K562 (cell line): ENCODE measurements around the gene FAM117A. TPM values are rescaled to one million over a fixed set of nuclear protein-coding genes. Genes with fewer than 3 reads are reported as not detected.

ENCODE experiments used
- ETV1 ChIP-seq: fragments of 450-650 bp; conservative IDR thresholded peaks from 2 replicates; pipeline ENCODE4 v1.6.1; 2016; ENCODE audit warnings: missing genetic modification characterization, control low read depth, low read depth, missing compliant biosample characterization
- FOXA3 ChIP-seq, 2 experiments: fragments of 450-650 bp in 1 of 2; sonication (generic) in 1 of 2; formaldehyde crosslinking; IDR thresholded peaks in 1 of 2; conservative IDR thresholded peaks in 1 of 2; 2 replicates each; pipeline versions ENCODE4 v1.4.0 to v1.8.0; 2020 to 2022; ENCODE audit warnings: mild to moderate bottlenecking in 2 of 2, missing genetic modification reagents in 1 of 2
- HDGF ChIP-seq: fragments of 450-650 bp; IDR thresholded peaks from 2 replicates; pipeline ENCODE4 v1.6.1; 2016
- HNRNPK ChIP-seq: fragments of 200-400 bp; formaldehyde crosslinking; IDR thresholded peaks from one replicate; pipeline ENCODE4 v1.6.1; 2018; ENCODE audit warnings: mild to moderate bottlenecking, low read depth, low read length; ENCODE audit not compliant: poor library complexity, severe bottlenecking
- HSF4 ChIP-seq: fragments of 250-450 bp; sonication (Bioruptor Pico); IDR thresholded peaks from 2 replicates; pipeline ENCODE4 v2.1.2; 2022; ENCODE audit warnings: mild to moderate bottlenecking, moderate library complexity, borderline replicate concordance
- MCM7 ChIP-seq, 2 experiments: fragments of 450-650 bp; IDR thresholded peaks; 2 replicates each; pipeline ENCODE4 v1.6.1; 2016 to 2018
- NCOA1 ChIP-seq: fragments of 450-650 bp; IDR thresholded peaks from 2 replicates; pipeline ENCODE4 v1.6.1; 2016; ENCODE audit warnings: low read depth
- NR2C2 ChIP-seq, 2 experiments: fragments of 200-800 bp in 1 of 2; sonication (Bioruptor generic) in 1 of 2; sonication (generic) in 1 of 2; formaldehyde crosslinking in 1 of 2; IDR thresholded peaks; 2 replicates each; pipeline versions ENCODE4 v1.6.1 to v1.8.0; 2016 to 2022; ENCODE audit warnings: mild to moderate bottlenecking in 1 of 2, missing compliant biosample characterization in 1 of 2, missing genetic modification characterization in 1 of 2, missing genetic modification reagents in 1 of 2
- PHB2 ChIP-seq: fragments of 450-650 bp; IDR thresholded peaks from 2 replicates; pipeline ENCODE4 v1.6.1; 2017; ENCODE audit warnings: low read depth
- RHOXF2B ChIP-seq: fragments of 250-450 bp; sonication (Bioruptor Pico); conservative IDR thresholded peaks from 2 replicates; pipeline ENCODE4 v1.5.1; 2021
- SMARCE1 ChIP-seq: fragments of 450-650 bp; IDR thresholded peaks from 2 replicates; pipeline ENCODE4 v1.7.1; 2016; ENCODE audit warnings: mild to moderate bottlenecking
- SOX6 ChIP-seq: fragments of 450-650 bp; IDR thresholded peaks from 2 replicates; pipeline ENCODE4 v1.6.1; 2014; ENCODE audit warnings: mild to moderate bottlenecking
- TCF3 ChIP-seq: sonication (generic); formaldehyde crosslinking; IDR thresholded peaks from 2 replicates; pipeline ENCODE4 v1.4.0; 2020; ENCODE audit warnings: mild to moderate bottlenecking, missing genetic modification reagents
- ZNF311 ChIP-seq: fragments of 250-450 bp; sonication (Bioruptor Pico); IDR thresholded peaks from 2 replicates; pipeline ENCODE4 v1.4.0; 2020; ENCODE audit warnings: mild to moderate bottlenecking, moderate library complexity
- ZNF589 ChIP-seq: fragments of 200-800 bp; sonication (Bioruptor generic); IDR thresholded peaks from 2 replicates; pipeline ENCODE4 v1.6.1; 2016; ENCODE audit warnings: low read depth, missing genetic modification characterization, missing compliant biosample characterization
- ZNF707 ChIP-seq: fragments of 250-450 bp; sonication (Bioruptor Pico); conservative IDR thresholded peaks from 2 replicates; pipeline ENCODE4 v1.8.0; 2022; ENCODE audit warnings: inconsistent platforms, mild to moderate bottlenecking, moderate library complexity
- polyA plus RNA-seq, 8 experiments: library from polyadenylated mRNA; depleted of rRNA in 4 of 8; stranded (reverse) in 5 of 8; unstranded in 3 of 8; fragments of >200 nt; fragmentation: Nextera tagmentation in 2 of 8; fragmentation: Illumina TruSeq in 1 of 8; extraction: Ambion mirVana in 2 of 8; extraction: Trizol in 1 of 8; gene quantifications; 2 replicates each; pipeline versions ENCODE4 v1.2.1 to v1.2.3, GENCODE V29; 2011 to 2014; ENCODE audit warnings: inconsistent platforms in 1 of 8, missing spikeins in 1 of 8
- total RNA-seq, 7 experiments: library from RNA; depleted of rRNA in 6 of 7; stranded (reverse); fragments of >200 nt in 6 of 7; fragmentation: Illumina TruSeq in 2 of 7; extraction: Trizol in 2 of 7; gene quantifications; 2 replicates each; pipeline versions ENCODE4 v1.2.1 to v1.2.3, GENCODE V29; 2011 to 2021; ENCODE audit warnings: low replicate concordance in 1 of 7
- TF ChIP-seq, protein P1 (sequence below): fragments of 250-450 bp; sonication (Bioruptor Pico); IDR thresholded peaks from 2 replicates; pipeline ENCODE4 v1.5.0; 2021
- TF ChIP-seq, protein P2 (sequence below): fragments of 250-450 bp; sonication (Bioruptor Pico); IDR thresholded peaks from 2 replicates; pipeline ENCODE4 v1.6.1; 2021; ENCODE audit warnings: mild to moderate bottlenecking
- TF ChIP-seq, protein P3 (sequence below), 2 experiments: fragments of 450-650 bp; conservative IDR thresholded peaks; 2 replicates each; pipeline ENCODE4 v1.6.1; 2017; ENCODE audit warnings: mild to moderate bottlenecking in 2 of 2, moderate library complexity in 2 of 2
- TF ChIP-seq, protein P4 (sequence below): fragments of 200-800 bp; sonication (Bioruptor generic); IDR thresholded peaks from 2 replicates; pipeline ENCODE4 v1.6.1; 2017; ENCODE audit warnings: missing genetic modification characterization, missing compliant biosample characterization
- TF ChIP-seq, protein P5 (sequence below): fragments of 450-650 bp; IDR thresholded peaks from 2 replicates; pipeline ENCODE4 v1.6.1; 2017; ENCODE audit warnings: antibody characterized with exemption, mild to moderate bottlenecking

Gene FAM117A
- total and polyA plus RNA-seq, 9 of the 15 experiments (the other 6 are each of a cell fraction or from before 2014, with no cell fraction given) = 3.1 to 79.7 (median 36.6) TPM

DNA sequence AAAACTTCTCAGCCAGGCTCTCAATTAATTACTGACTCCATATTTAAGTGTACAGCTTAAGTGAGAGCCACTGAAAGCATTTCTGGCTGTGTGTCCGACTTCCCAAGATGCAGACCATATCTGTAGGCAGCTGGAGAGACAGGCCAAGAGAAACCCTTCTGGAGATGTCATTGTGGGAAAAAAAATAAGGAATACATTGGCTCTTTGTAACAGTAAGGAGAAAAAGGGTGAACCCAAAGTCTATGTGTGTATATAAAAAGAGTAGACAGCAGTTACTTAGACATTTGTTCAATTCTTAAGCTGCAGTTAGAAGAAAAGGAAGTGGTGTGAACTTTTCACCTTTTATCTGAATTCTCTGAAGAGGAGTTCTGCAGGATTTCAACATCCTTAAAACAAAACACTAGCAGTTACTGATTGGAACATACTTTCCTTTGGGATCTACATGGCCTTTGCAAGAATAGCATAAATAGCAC, 21.7 kb downstream of the FAM117A start (continued):
- TF ChIP-seq FOXA3 (CRISPR knock-in tag; conservative IDR thresholded peaks at IDR 0.05 in 1 of 2, IDR thresholded peaks at IDR 0.05 in 1 of 2) = no peak
- TF ChIP-seq HDGF = no peak
- no peak for TF ChIP-seq NR2C2 (CRISPR knock-in tag; IDR thresholded peaks at IDR 0.05)
- TF ChIP-seq NR2C2 (tag; IDR thresholded peaks at IDR 0.05) = peak; percentile 84
- no peak for TF ChIP-seq RHOXF2B (CRISPR knock-in tag)
- TF ChIP-seq, protein P1, sequence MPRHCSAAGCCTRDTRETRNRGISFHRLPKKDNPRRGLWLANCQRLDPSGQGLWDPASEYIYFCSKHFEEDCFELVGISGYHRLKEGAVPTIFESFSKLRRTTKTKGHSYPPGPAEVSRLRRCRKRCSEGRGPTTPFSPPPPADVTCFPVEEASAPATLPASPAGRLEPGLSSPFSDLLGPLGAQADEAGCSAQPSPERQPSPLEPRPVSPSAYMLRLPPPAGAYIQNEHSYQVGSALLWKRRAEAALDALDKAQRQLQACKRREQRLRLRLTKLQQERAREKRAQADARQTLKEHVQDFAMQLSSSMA = no peak
- peak; percentile 55 for TF ChIP-seq ETV1 (tag)
- peak; percentile 70; the same call in 1 of the 2 replicates for TF ChIP-seq SMARCE1
- 0 out of 2 replicates have a peak, but pooled peaks have one; percentile 29 for TF ChIP-seq ZNF589 (CRISPR knock-in tag)
- peak; percentile 28; the same call in 1 of the 2 replicates for TF ChIP-seq TCF3 (CRISPR knock-in tag)
- TF ChIP-seq NCOA1 = 0 out of 2 replicates have a peak, but pooled peaks have one; percentile 46
- TF ChIP-seq PHB2 = no peak
- TF ChIP-seq, protein P2, sequence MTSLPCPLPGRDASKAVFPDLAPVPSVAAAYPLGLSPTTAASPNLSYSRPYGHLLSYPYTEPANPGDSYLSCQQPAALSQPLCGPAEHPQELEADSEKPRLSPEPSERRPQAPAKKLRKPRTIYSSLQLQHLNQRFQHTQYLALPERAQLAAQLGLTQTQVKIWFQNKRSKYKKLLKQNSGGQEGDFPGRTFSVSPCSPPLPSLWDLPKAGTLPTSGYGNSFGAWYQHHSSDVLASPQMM (CRISPR knock-in tag) = no peak
- TF ChIP-seq, protein P3, sequence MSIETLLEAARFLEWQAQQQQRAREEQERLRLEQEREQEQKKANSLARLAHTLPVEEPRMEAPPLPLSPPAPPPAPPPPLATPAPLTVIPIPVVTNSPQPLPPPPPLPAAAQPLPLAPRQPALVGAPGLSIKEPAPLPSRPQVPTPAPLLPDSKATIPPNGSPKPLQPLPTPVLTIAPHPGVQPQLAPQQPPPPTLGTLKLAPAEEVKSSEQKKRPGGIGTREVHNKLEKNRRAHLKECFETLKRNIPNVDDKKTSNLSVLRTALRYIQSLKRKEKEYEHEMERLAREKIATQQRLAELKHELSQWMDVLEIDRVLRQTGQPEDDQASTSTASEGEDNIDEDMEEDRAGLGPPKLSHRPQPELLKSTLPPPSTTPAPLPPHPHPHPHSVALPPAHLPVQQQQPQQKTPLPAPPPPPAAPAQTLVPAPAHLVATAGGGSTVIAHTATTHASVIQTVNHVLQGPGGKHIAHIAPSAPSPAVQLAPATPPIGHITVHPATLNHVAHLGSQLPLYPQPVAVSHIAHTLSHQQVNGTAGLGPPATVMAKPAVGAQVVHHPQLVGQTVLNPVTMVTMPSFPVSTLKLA (conservative IDR thresholded peaks at IDR 0.05) = 0 out of 4 replicates have a peak, but pooled peaks of 1 of the 2 experiments have one; percentile 14
- no peak for TF ChIP-seq ZNF707 (CRISPR knock-in tag)
- TF ChIP-seq SOX6 = peak; percentile 72
- no peak for TF ChIP-seq HSF4
- TF ChIP-seq HNRNPK = no peak
- no peak for TF ChIP-seq MCM7 (IDR thresholded peaks at IDR 0.05)
- TF ChIP-seq ZNF311 (CRISPR knock-in tag) = peak; percentile 42; the same call in 1 of the 2 replicates
- TF ChIP-seq, protein P4, sequence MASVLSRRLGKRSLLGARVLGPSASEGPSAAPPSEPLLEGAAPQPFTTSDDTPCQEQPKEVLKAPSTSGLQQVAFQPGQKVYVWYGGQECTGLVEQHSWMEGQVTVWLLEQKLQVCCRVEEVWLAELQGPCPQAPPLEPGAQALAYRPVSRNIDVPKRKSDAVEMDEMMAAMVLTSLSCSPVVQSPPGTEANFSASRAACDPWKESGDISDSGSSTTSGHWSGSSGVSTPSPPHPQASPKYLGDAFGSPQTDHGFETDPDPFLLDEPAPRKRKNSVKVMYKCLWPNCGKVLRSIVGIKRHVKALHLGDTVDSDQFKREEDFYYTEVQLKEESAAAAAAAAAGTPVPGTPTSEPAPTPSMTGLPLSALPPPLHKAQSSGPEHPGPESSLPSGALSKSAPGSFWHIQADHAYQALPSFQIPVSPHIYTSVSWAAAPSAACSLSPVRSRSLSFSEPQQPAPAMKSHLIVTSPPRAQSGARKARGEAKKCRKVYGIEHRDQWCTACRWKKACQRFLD (CRISPR knock-in tag) = peak; percentile 60; the same call in 1 of the 2 replicates
- TF ChIP-seq, protein P5, sequence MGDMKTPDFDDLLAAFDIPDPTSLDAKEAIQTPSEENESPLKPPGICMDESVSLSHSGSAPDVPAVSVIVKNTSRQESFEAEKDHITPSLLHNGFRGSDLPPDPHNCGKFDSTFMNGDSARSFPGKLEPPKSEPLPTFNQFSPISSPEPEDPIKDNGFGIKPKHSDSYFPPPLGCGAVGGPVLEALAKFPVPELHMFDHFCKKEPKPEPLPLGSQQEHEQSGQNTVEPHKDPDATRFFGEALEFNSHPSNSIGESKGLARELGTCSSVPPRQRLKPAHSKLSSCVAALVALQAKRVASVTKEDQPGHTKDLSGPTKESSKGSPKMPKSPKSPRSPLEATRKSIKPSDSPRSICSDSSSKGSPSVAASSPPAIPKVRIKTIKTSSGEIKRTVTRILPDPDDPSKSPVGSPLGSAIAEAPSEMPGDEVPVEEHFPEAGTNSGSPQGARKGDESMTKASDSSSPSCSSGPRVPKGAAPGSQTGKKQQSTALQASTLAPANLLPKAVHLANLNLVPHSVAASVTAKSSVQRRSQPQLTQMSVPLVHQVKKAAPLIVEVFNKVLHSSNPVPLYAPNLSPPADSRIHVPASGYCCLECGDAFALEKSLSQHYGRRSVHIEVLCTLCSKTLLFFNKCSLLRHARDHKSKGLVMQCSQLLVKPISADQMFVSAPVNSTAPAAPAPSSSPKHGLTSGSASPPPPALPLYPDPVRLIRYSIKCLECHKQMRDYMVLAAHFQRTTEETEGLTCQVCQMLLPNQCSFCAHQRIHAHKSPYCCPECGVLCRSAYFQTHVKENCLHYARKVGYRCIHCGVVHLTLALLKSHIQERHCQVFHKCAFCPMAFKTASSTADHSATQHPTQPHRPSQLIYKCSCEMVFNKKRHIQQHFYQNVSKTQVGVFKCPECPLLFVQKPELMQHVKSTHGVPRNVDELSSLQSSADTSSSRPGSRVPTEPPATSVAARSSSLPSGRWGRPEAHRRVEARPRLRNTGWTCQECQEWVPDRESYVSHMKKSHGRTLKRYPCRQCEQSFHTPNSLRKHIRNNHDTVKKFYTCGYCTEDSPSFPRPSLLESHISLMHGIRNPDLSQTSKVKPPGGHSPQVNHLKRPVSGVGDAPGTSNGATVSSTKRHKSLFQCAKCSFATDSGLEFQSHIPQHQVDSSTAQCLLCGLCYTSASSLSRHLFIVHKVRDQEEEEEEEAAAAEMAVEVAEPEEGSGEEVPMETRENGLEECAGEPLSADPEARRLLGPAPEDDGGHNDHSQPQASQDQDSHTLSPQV = peak; percentile 41
- TF ChIP-seq, all 486 proteins: peak for 51
